Fibroblast of skin of scalp (primary cell): Measurements from ENCODE around the gene CADM3. TPM values are rescaled to one million over a fixed set of nuclear protein-coding genes. Genes with fewer than 3 reads are reported as not detected.
A peak's percentile ranks its signal among the peaks of the same experiment; 100 is the strongest.

Experiments
- DNase-seq: peaks from one replicate; pipeline ENCODE4 v3.0.0-alpha.2; 2013
- polyA plus RNA-seq, 2 experiments: library from polyadenylated mRNA; unstranded; fragments of 120-200 nt; gene quantifications; one replicate each; pipeline ENCODE4 v1.2.1, GENCODE V29; 2013; ENCODE audit not compliant: insufficient read length in 2 of 2

The CADM3 gene
- 0.49 TPM for polyA plus RNA-seq (2013, experiment 1 of 2; ENCODE audit: insufficient read length)
- 1.5 TPM for polyA plus RNA-seq (2013, experiment 2 of 2; ENCODE audit: insufficient read length)

GRCh38 chr1:159171254-159171687, at the start of gene CADM3:
Gene CADM3, plus strand, starts transcription at chr1:159171615. Its CDS starts 151 bp downstream, at chr1:159171766.
- DNase-seq, result no peak

GRCh38 chr1:159122005-159122621, 49.3 kb upstream of the CADM3 start:
- DNase-seq, result peak; percentile 76

- DNase-seq, result no peak
Observed at GRCh38 chr1:159123587-159123986, 47.8 kb upstream of the CADM3 start.

GRCh38 chr1:159132271-159132881, 39.0 kb upstream of the CADM3 start:
- DNase-seq, result peak; percentile 65

GRCh38 chr1:159140474-159140873, 30.9 kb upstream of the CADM3 start:
- DNase-seq, result no peak

- DNase-seq, result peak; percentile 72
Observed at GRCh38 chr1:159141584-159142390, 29.6 kb upstream of the CADM3 start.

GRCh38 chr1:159142391-159142663, 29.1 kb upstream of the CADM3 start:
- no peak for DNase-seq

GRCh38 chr1:159142726-159143510, 28.5 kb upstream of the CADM3 start:
- DNase-seq, result no peak

- no peak for DNase-seq
Observed at GRCh38 chr1:159144571-159144970, 26.8 kb upstream of the CADM3 start.

GRCh38 chr1:159146980-159147379, 24.4 kb upstream of the CADM3 start:
- DNase-seq, result no peak

- DNase-seq, result no peak
Observed at GRCh38 chr1:159152031-159152430, 19.4 kb upstream of the CADM3 start.

- DNase-seq, result peak; percentile 87
Observed at GRCh38 chr1:159161001-159161718, 10.3 kb upstream of the CADM3 start.

- DNase-seq, result no peak
Observed at GRCh38 chr1:159161719-159162026, 9.7 kb upstream of the CADM3 start.

GRCh38 chr1:159162516-159163265, 8.7 kb upstream of the CADM3 start:
- DNase-seq, result no peak

- no peak for DNase-seq
Observed at GRCh38 chr1:159163614-159164228, 7.7 kb upstream of the CADM3 start.

- no peak for DNase-seq
Observed at GRCh38 chr1:159168043-159168442, 3.4 kb upstream of the CADM3 start.

GRCh38 chr1:159170639-159171038, 776 bp upstream of the CADM3 start:
- DNase-seq, result no peak

- no peak for DNase-seq
Observed at GRCh38 chr1:159171688-159172501, 480 bp downstream of the CADM3 start.

- DNase-seq, result peak; percentile 13
Observed at GRCh38 chr1:159172614-159173291, 1.3 kb downstream of the CADM3 start.

- DNase-seq, result no peak
Observed at GRCh38 chr1:159173320-159173719, 1.9 kb downstream of the CADM3 start.
